HG03066 (cell line): ENCODE data around the gene PUS10.
"Not testable (repeated sequence)": the region's sequence is repeated elsewhere in the genome, so short reads cannot be mapped to it uniquely, and the experiment has no call there.

Experiments
- ATAC-seq: cut with Tn5 transposase; IDR thresholded peaks from one replicate; pipeline ENCODE4 v1.9.1; 2021; ENCODE audit warnings: low read depth; ENCODE audit not compliant: unreplicated experiment

The PUS10 gene

GRCh38 chr2:61013382-61013781, 4.7 kb downstream of the PUS10 start:
- ATAC-seq = no peak

- ATAC-seq = not testable (repeated sequence)
Observed at GRCh38 chr2:61012303-61012702, 5.8 kb downstream of the PUS10 start.

- ATAC-seq = no peak
Observed at GRCh38 chr2:61011678-61012077, 6.4 kb downstream of the PUS10 start.

- ATAC-seq = no peak
Observed at GRCh38 chr2:61009355-61009754, 8.7 kb downstream of the PUS10 start.

- ATAC-seq = no peak
Observed at GRCh38 chr2:61006486-61007105, 11.5 kb downstream of the PUS10 start.

- no peak for ATAC-seq
Observed at GRCh38 chr2:61005736-61006135, 12.3 kb downstream of the PUS10 start.

GRCh38 chr2:60998628-60999545, 19.2 kb downstream of the PUS10 start:
- ATAC-seq = peak; percentile 54

- no peak for ATAC-seq
Observed at GRCh38 chr2:60994131-60994530, 23.9 kb downstream of the PUS10 start.

- peak; percentile 96 for ATAC-seq
Observed at GRCh38 chr2:60992985-60993392, 25.1 kb downstream of the PUS10 start.

GRCh38 chr2:60991644-60992043, 26.4 kb downstream of the PUS10 start:
- no peak for ATAC-seq

GRCh38 chr2:60989259-60989658, 28.8 kb downstream of the PUS10 start:
- ATAC-seq = no peak

- not testable (repeated sequence) for ATAC-seq
Observed at GRCh38 chr2:60987656-60988055, 30.4 kb downstream of the PUS10 start.

- no peak for ATAC-seq
Observed at GRCh38 chr2:60987041-60987440, 31.0 kb downstream of the PUS10 start.

GRCh38 chr2:60984720-60985119, 33.3 kb downstream of the PUS10 start:
- no peak for ATAC-seq

- ATAC-seq = not testable (repeated sequence)
Observed at GRCh38 chr2:60982066-60982465, 36.0 kb downstream of the PUS10 start.

- no peak for ATAC-seq
Observed at GRCh38 chr2:60980071-60980815, 37.8 kb downstream of the PUS10 start.

- no peak for ATAC-seq
Observed at GRCh38 chr2:60979231-60979630, 38.8 kb downstream of the PUS10 start.

- no peak for ATAC-seq
Observed at GRCh38 chr2:60977562-60977895, 40.5 kb downstream of the PUS10 start.

- peak; percentile 48 for ATAC-seq
Observed at GRCh38 chr2:60976875-60977561, 41.0 kb downstream of the PUS10 start.

- ATAC-seq = no peak
Observed at GRCh38 chr2:60976256-60976850, 41.7 kb downstream of the PUS10 start.
